HepG2 (cell line): Measurements from ENCODE around the gene MTHFS. TPM values are rescaled to one million over a fixed set of nuclear protein-coding genes. Genes with fewer than 3 reads are reported as not detected.

Experiments
- ARID5B ChIP-seq: IDR thresholded peaks from 2 replicates; pipeline ENCODE4 v1.4.0; 2020; ENCODE audit warnings: mild to moderate bottlenecking, missing genetic modification reagents
- CBFB ChIP-seq: sonication (generic); formaldehyde crosslinking; IDR thresholded peaks from 2 replicates; pipeline ENCODE4 v1.4.0; 2020; ENCODE audit warnings: missing genetic modification reagents
- CCDC6 ChIP-seq: sonication (generic); formaldehyde crosslinking; IDR thresholded peaks from 2 replicates; pipeline ENCODE4 v1.8.1; 2022; ENCODE audit warnings: mild to moderate bottlenecking, missing genetic modification reagents, moderate library complexity
- FOXO4 ChIP-seq: sonication (generic); formaldehyde crosslinking; conservative IDR thresholded peaks from 2 replicates; pipeline ENCODE4 v1.8.1; 2023; ENCODE audit warnings: missing genetic modification reagents
- GPBP1L1 ChIP-seq: sonication (generic); formaldehyde crosslinking; IDR thresholded peaks from 2 replicates; pipeline ENCODE4 v1.5.0; 2020; ENCODE audit warnings: mild to moderate bottlenecking, missing genetic modification reagents
- HDAC1 ChIP-seq: sonication (generic); formaldehyde crosslinking; IDR thresholded peaks from 2 replicates; pipeline ENCODE4 v1.5.1; 2020; ENCODE audit warnings: mild to moderate bottlenecking, missing genetic modification reagents
- KLF16 ChIP-seq, 2 experiments: sonication (generic) in 1 of 2; formaldehyde crosslinking in 1 of 2; IDR thresholded peaks; 2 replicates each; pipeline versions ENCODE4 v1.6.1 to v1.8.0; 2016 to 2023; ENCODE audit warnings: missing genetic modification reagents in 2 of 2, missing compliant biosample characterization in 1 of 2
- SAFB2 ChIP-seq: sonication (generic); formaldehyde crosslinking; IDR thresholded peaks from 2 replicates; pipeline ENCODE4 v1.5.1; 2020; ENCODE audit warnings: missing genetic modification reagents, low read depth, mild to moderate bottlenecking, borderline replicate concordance
- ZBTB4 ChIP-seq: sonication (generic); formaldehyde crosslinking; IDR thresholded peaks from 2 replicates; pipeline ENCODE4 v1.4.0; 2020; ENCODE audit warnings: missing genetic modification reagents, mild to moderate bottlenecking, borderline replicate concordance
- ZBTB46 ChIP-seq: sonication (generic); formaldehyde crosslinking; IDR thresholded peaks from 2 replicates; pipeline ENCODE4 v1.4.0; 2020; ENCODE audit warnings: mild to moderate bottlenecking, missing genetic modification reagents, borderline replicate concordance
- ZNF292 ChIP-seq: sonication (generic); formaldehyde crosslinking; IDR thresholded peaks from 2 replicates; pipeline ENCODE4 v1.8.1; 2022; ENCODE audit warnings: mild to moderate bottlenecking, low read depth, missing genetic modification reagents, borderline replicate concordance
- ZNF33B ChIP-seq: sonication (generic); formaldehyde crosslinking; IDR thresholded peaks from 2 replicates; pipeline ENCODE4 v1.5.1; 2020; ENCODE audit warnings: mild to moderate bottlenecking, missing genetic modification reagents
- ZNF441 ChIP-seq: sonication (generic); formaldehyde crosslinking; IDR thresholded peaks from 2 replicates; pipeline ENCODE4 v1.7.0; 2021; ENCODE audit warnings: missing genetic modification reagents, borderline replicate concordance
- ZNF468 ChIP-seq: sonication (generic); formaldehyde crosslinking; IDR thresholded peaks from 2 replicates; pipeline ENCODE4 v1.8.0; 2022; ENCODE audit warnings: mild to moderate bottlenecking, moderate library complexity, missing genetic modification reagents
- ZNF841 ChIP-seq: sonication (generic); formaldehyde crosslinking; IDR thresholded peaks from 2 replicates; pipeline ENCODE4 v1.8.1; 2023; ENCODE audit warnings: missing genetic modification reagents, borderline replicate concordance
- polyA plus RNA-seq, 8 experiments: library from polyadenylated mRNA; depleted of rRNA in 3 of 8; stranded (reverse) in 7 of 8; unstranded in 1 of 8; fragments of >200 nt; fragmentation: Illumina TruSeq in 4 of 8; extraction: Trizol in 4 of 8; gene quantifications; 2 replicates each; pipeline versions ENCODE4 v1.2.1 to v1.2.3, GENCODE V29; 2011 to 2016; ENCODE audit warnings: low read depth in 4 of 8, missing spikeins in 1 of 8, mixed read lengths in 1 of 8; ENCODE audit not compliant: insufficient read depth in 1 of 8
- total RNA-seq, 5 experiments: library from RNA; depleted of rRNA; stranded (reverse); fragments of >200 nt; fragmentation: Illumina TruSeq; extraction: Trizol; gene quantifications; 2 replicates each; pipeline ENCODE4 v1.2.3, GENCODE V29; 2016; ENCODE audit warnings: low read depth in 1 of 5

Gene MTHFS
- total and polyA plus RNA-seq, 2 of the 13 experiments (the other 11 are each of a cell fraction or from before 2014, with no cell fraction given) = 37.0 to 49.7 TPM

GRCh38 chr15:79923515-79924169 is 26.8 kb upstream of the MTHFS start (continued):
- TF ChIP-seq ARID5B (CRISPR knock-in tag) (peak; percentile 67; the same call in 1 of the 2 replicates), ZBTB46 (CRISPR knock-in tag) (no peak; the same call in 1 of the 2 replicates), FOXO4 (CRISPR knock-in tag) (no peak), ZNF33B (CRISPR knock-in tag) (0 out of 2 replicates have a peak, but pooled peaks have one; percentile 64), SAFB2 (CRISPR knock-in tag) (no peak), GPBP1L1 (CRISPR knock-in tag) (no peak), ZBTB4 (CRISPR knock-in tag) (no peak), ZNF441 (peak; percentile 55; the same call in 1 of the 2 replicates), CCDC6 (CRISPR knock-in tag) (0 out of 2 replicates have a peak, but pooled peaks have one; percentile 20), KLF16 (CRISPR knock-in tag; IDR thresholded peaks at IDR 0.05) (peak in 1 of 2 experiments; percentile 36; a peak in 2 of 4 replicates), ZNF841 (CRISPR knock-in tag) (no peak), ZNF468 (no peak), HDAC1 (CRISPR knock-in tag) (peak; percentile 69), CBFB (CRISPR knock-in tag) (no peak), ZNF292 (CRISPR knock-in tag) (peak; percentile 67; the same call in 1 of the 2 replicates)
